Measurements from ENCODE around the gene CNTN6. TPM values are rescaled to one million over a fixed set of nuclear protein-coding genes. Genes with fewer than 3 reads are reported as not detected.

Gene CNTN6
- total RNA-seq, 1 experiment from 2014 or later = not detected

GRCh38 chr3:1365528-1365927 is 272.7 kb downstream of the CNTN6 start:
- Histone ChIP-seq H3K9me3 (ENCODE audit: control insufficient read depth in 1 of 2, insufficient read depth in 1 of 2, low read depth in 1 of 2, low read length in 2 of 2) (peaks cover 19 to 36% of the 10 kb centered on the region in 2 experiments; a peak in 3 of 4 replicates), H3K79me2 (ENCODE audit: insufficient read depth, low read length) (no peaks in the 10 kb centered on the region), H3K27me3 (ENCODE audit: insufficient read depth, low read length) (no peaks in the 10 kb centered on the region), H3K4me3 (replicated peaks in 1 of 2; ENCODE audit: low read depth in 1 of 2, low read length in 2 of 2) (no peak overlapping the region), H3K9ac (ENCODE audit: low read length) (no peak overlapping the region), H4K20me1 (ENCODE audit: insufficient read depth) (no peaks in the 10 kb centered on the region), H3K4me2 (ENCODE audit: low read length) (no peak overlapping the region), H3K27ac (ENCODE audit: low read depth, low read length) (no peak overlapping the region), H3K4me1 (ENCODE audit: control insufficient read depth in 1 of 2, insufficient read depth in 2 of 2, low read length in 2 of 2) (no peaks in the 10 kb centered on the region), H2AFZ (ENCODE audit: low read depth, low read length, poor library complexity, severe bottlenecking) (no peak overlapping the region), H3K9me2 (ENCODE audit: insufficient read depth) (no peaks in the 10 kb centered on the region), H3K36me3 (ENCODE audit: control insufficient read depth in 1 of 2, insufficient read depth in 2 of 2, low read length in 2 of 2) (no peaks in the 10 kb centered on the region)
- TF ChIP-seq YY1 (IDR thresholded peaks at IDR 0.05; ENCODE audit: extremely low read depth, insufficient replicate concordance, low read depth, low read length) (no peak), ELF1 (IDR thresholded peaks at IDR 0.05; ENCODE audit: borderline replicate concordance, low read depth) (no peak), SP1 (IDR thresholded peaks at IDR 0.05; ENCODE audit: low read depth) (no peak), CEBPB (IDR thresholded peaks at IDR 0.05; ENCODE audit: low read depth) (no peak), EZH2 (IDR thresholded peaks at IDR 0.05) (no peak), SRF (IDR thresholded peaks at IDR 0.05; ENCODE audit: low read depth) (no peak), FOSL1 (IDR thresholded peaks at IDR 0.05; ENCODE audit: low read depth) (no peak), TCF7L2 (IDR thresholded peaks at IDR 0.05; ENCODE audit: borderline replicate concordance, extremely low read depth, insufficient read depth, insufficient read length) (no peak), ZBTB33 (IDR thresholded peaks at IDR 0.05; ENCODE audit: extremely low read depth, insufficient replicate concordance, low read length) (no peak), EGR1 (IDR thresholded peaks at IDR 0.05; ENCODE audit: low read depth) (no peak), POLR2A (IDR thresholded peaks at IDR 0.05; ENCODE audit: borderline replicate concordance, extremely low read depth, insufficient read depth, insufficient read length) (no peak), RAD21 (IDR thresholded peaks at IDR 0.05; ENCODE audit: low read depth) (no peak), MAX (IDR thresholded peaks at IDR 0.05) (no peak)
- intact Hi-C loops (cut with micrococcal nuclease) = no loop called here
- ChIA-PET POLR2A (no interaction called here), RAD21 (ENCODE audit: low non-redundant PET in 1 of 2, low total read pairs in 2 of 2, uncharacterized antibody in 2 of 2, unreplicated experiment in 2 of 2) (no interaction called here), CTCF (no interaction called here)
- no TSS peak for BruUV-seq (replicated peaks)
- no peak for ATAC-seq
- DNase-seq (ENCODE audit: low read depth, low spot score) = no peak

Measured in HCT116 (cell line).